Thyroid gland (tissue), 4 donors: ENCODE results near the gene BCKDHA.

Experiments used
- POLR2A ChIP-seq, 2 donors: fragments of 450-650 bp; IDR thresholded peaks; one replicate each; pipeline ENCODE4 v1.6.1; 2017; ENCODE audit warnings: antibody characterized with exemption in 2 of 2, mild to moderate bottlenecking in 2 of 2, moderate library complexity in 1 of 2
- TF ChIP-seq, protein P1 (sequence below), 6 experiments: fragments of 200-600 bp in 3 of 6; fragments of 450-650 bp in 3 of 6; sonication (generic) in 3 of 6; IDR thresholded peaks; one replicate each; pipeline ENCODE4 v1.5.1; 2016 to 2019; ENCODE audit warnings: antibody characterized with exemption in 6 of 6, mild to moderate bottlenecking in 2 of 6, inconsistent platforms in 1 of 6, moderate library complexity in 1 of 6

DNA sequence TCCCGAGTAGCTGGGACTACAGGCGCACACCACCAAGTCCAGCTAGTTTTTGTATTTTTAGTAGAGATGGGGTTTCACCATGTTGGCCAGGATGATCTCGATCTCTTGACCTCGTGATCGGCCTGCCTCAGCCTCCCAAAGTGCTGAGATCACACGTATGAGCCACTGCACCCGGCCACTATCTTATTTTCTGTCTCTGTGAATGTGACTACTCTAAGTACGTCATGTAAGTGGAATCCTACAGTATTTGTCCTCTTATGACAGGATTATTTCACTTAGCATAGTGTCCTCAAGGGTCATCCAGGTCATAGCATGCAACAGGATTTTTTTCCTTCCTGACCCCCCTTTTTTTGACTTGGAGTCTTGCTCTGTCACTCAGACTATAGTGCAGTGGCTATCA is 26.1 kb upstream of the BCKDHA start:
- TF ChIP-seq, protein P1, sequence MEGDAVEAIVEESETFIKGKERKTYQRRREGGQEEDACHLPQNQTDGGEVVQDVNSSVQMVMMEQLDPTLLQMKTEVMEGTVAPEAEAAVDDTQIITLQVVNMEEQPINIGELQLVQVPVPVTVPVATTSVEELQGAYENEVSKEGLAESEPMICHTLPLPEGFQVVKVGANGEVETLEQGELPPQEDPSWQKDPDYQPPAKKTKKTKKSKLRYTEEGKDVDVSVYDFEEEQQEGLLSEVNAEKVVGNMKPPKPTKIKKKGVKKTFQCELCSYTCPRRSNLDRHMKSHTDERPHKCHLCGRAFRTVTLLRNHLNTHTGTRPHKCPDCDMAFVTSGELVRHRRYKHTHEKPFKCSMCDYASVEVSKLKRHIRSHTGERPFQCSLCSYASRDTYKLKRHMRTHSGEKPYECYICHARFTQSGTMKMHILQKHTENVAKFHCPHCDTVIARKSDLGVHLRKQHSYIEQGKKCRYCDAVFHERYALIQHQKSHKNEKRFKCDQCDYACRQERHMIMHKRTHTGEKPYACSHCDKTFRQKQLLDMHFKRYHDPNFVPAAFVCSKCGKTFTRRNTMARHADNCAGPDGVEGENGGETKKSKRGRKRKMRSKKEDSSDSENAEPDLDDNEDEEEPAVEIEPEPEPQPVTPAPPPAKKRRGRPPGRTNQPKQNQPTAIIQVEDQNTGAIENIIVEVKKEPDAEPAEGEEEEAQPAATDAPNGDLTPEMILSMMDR (IDR thresholded peaks at IDR 0.05) = no peak
- no peak for TF ChIP-seq POLR2A (IDR thresholded peaks at IDR 0.05)
